GM12878 (cell line): ENCODE data around the gene MGST1. TPM values are rescaled to one million over a fixed set of nuclear protein-coding genes. Genes with fewer than 3 reads are reported as not detected.

Experiments used
- ATAC-seq: fragments of 200-7000 bp; cut with Tn5 transposase; 3 replicates; pipeline ENCODE4 v1.9.1; 2020; ENCODE audit warnings: mild to moderate bottlenecking, moderate library complexity
- BruUV-seq: library from RNA; stranded (reverse); fragments of 400-500 nt; replicated peaks from 2 replicates; lab custom pipeline; 2021; lab: Mats Ljungman, UMichigan
- CTCF ChIA-PET: fragments of 300-600 bp; sonication (Branson Sonifier 250); formaldehyde crosslinking; extraction: SDS; loops from one replicate; lab custom pipeline; 2021; ENCODE audit warnings: inconsistent platforms; lab: Yijun Ruan, JAX
- POLR2A ChIA-PET: fragments of 350-600 bp; formaldehyde crosslinking; extraction: SDS; loops from one replicate; lab custom pipeline; 2021; ENCODE audit warnings: inconsistent platforms; lab: Charles Lee
- RAD21 ChIA-PET: fragments of 300-600 bp; sonication (Branson Sonifier 250); formaldehyde crosslinking; loops from one replicate; lab custom pipeline; 2023; ENCODE audit warnings: antibody characterized with exemption; ENCODE audit not compliant: unreplicated experiment; lab: Charles Lee
- SMC1A ChIA-PET: fragments of 300-600 bp; sonication (Branson Sonifier 250); formaldehyde crosslinking; loops from one replicate; lab custom pipeline; 2023; ENCODE audit not compliant: unreplicated experiment, uncharacterized antibody; lab: Charles Lee
- DNase-seq: peaks from one replicate; pipeline ENCODE4 v3.0.0-alpha.2; 2011; ENCODE audit warnings: low read depth, low spot score
- FAIRE-seq: peaks from 3 replicates; lab custom pipeline; 2011; peaks lifted over from hg19 to GRCh38; lab: Jason Lieb, UNC
- H2AFZ ChIP-seq: 2 replicates; pipeline ENCODE4 v1.6.0; 2011; ENCODE audit warnings: low read depth, low read length, control low read depth; ENCODE audit not compliant: control insufficient read depth
- H3K27ac ChIP-seq: 2 replicates; pipeline ENCODE4 v1.5.1; 2011; ENCODE audit warnings: control low read depth; ENCODE audit not compliant: control insufficient read depth, insufficient read depth
- H3K27me3 ChIP-seq, 2 experiments: replicated peaks in 1 of 2; 2 replicates each; pipeline versions ENCODE4 v1.6.0 to v1.6.1; 2011; ENCODE audit warnings: low read length in 1 of 2; ENCODE audit not compliant: control insufficient read depth in 2 of 2, insufficient read depth in 2 of 2
- H3K36me3 ChIP-seq, 2 experiments: 2 replicates each; pipeline ENCODE4 v1.5.1; 2011; ENCODE audit warnings: low read length in 1 of 2; ENCODE audit not compliant: control insufficient read depth in 2 of 2, insufficient read depth in 2 of 2
- H3K4me1 ChIP-seq: 2 replicates; pipeline ENCODE4 v1.6.1; 2011; ENCODE audit warnings: mild to moderate bottlenecking, low read length, moderate library complexity, mixed read lengths; ENCODE audit not compliant: control insufficient read depth, insufficient read depth
- H3K4me2 ChIP-seq: 2 replicates; pipeline ENCODE4 v1.6.0; 2011; ENCODE audit warnings: control low read depth; ENCODE audit not compliant: control insufficient read depth, insufficient read depth
- H3K4me3 ChIP-seq: fragments of 200-600 bp; sonication (generic); 2 replicates; pipeline ENCODE4 v1.5.1; 2016
- H3K79me2 ChIP-seq: 2 replicates; pipeline ENCODE4 v1.6.0; 2011; ENCODE audit warnings: low read length; ENCODE audit not compliant: control insufficient read depth, insufficient read depth
- H3K9ac ChIP-seq: 2 replicates; pipeline ENCODE4 v1.8.0; 2011; ENCODE audit warnings: low read length, control low read depth, mixed read lengths; ENCODE audit not compliant: control insufficient read depth, insufficient read depth
- H3K9me3 ChIP-seq: replicated peaks from 3 replicates; pipeline ENCODE4 v1.5.1; 2011; ENCODE audit warnings: mild to moderate bottlenecking, low read length; ENCODE audit not compliant: control insufficient read depth, insufficient read depth
- H4K20me1 ChIP-seq: 2 replicates; pipeline ENCODE4 v1.6.0; 2011; ENCODE audit not compliant: control insufficient read depth, insufficient read depth
- ATF3 ChIP-seq: IDR thresholded peaks from 2 replicates; pipeline ENCODE4 v1.6.1; 2011; ENCODE audit warnings: low read depth, mild to moderate bottlenecking, low read length, moderate library complexity, borderline replicate concordance; ENCODE audit errors: extremely low read depth
- BCL11A ChIP-seq: IDR thresholded peaks from 2 replicates; pipeline ENCODE4 v1.6.1; 2011; ENCODE audit warnings: low read depth, low read length
- CEBPZ ChIP-seq: fragments of 150-350 bp; IDR thresholded peaks from 2 replicates; pipeline ENCODE4 v1.6.1; 2016; ENCODE audit warnings: low read depth, low read length
- HDAC2 ChIP-seq: fragments of 200-600 bp; sonication (generic); IDR thresholded peaks from 2 replicates; pipeline ENCODE4 v1.6.1; 2017
- HDAC6 ChIP-seq: fragments of 200-600 bp; sonication (generic); IDR thresholded peaks from one replicate; pipeline ENCODE4 v1.8.0; 2017; ENCODE audit warnings: antibody characterized with exemption; ENCODE audit not compliant: unreplicated experiment
- IRF3 ChIP-seq: fragments of 450-650 bp; IDR thresholded peaks from 2 replicates; pipeline ENCODE4 v1.6.1; 2014; ENCODE audit warnings: mild to moderate bottlenecking
- NBN ChIP-seq: fragments of 450-650 bp; IDR thresholded peaks from 2 replicates; pipeline ENCODE4 v1.6.1; 2016
- NFYB ChIP-seq: IDR thresholded peaks from 2 replicates; pipeline ENCODE4 v1.6.1; 2011; ENCODE audit warnings: low read depth, mild to moderate bottlenecking, low read length, improper control_type of control experiment, moderate library complexity; ENCODE audit not compliant: insufficient read depth
- PML ChIP-seq: IDR thresholded peaks from 2 replicates; pipeline ENCODE4 v1.6.1; 2012; ENCODE audit warnings: low read length, inconsistent platforms
- POU2F2 ChIP-seq: IDR thresholded peaks from 3 replicates; pipeline ENCODE4 v1.6.1; 2011; ENCODE audit warnings: low read depth, mild to moderate bottlenecking, low read length, borderline replicate concordance
- RELA ChIP-seq: fragments of 450-650 bp; IDR thresholded peaks from 2 replicates; pipeline ENCODE4 v1.8.0; 2014; ENCODE audit warnings: borderline replicate concordance; ENCODE audit not compliant: partially characterized antibody
- RFX5 ChIP-seq: IDR thresholded peaks from 2 replicates; pipeline ENCODE4 v1.6.1; 2011; ENCODE audit warnings: low read depth, low read length, improper control_type of control experiment
- SIX5 ChIP-seq: IDR thresholded peaks from 2 replicates; pipeline ENCODE4 v1.6.1; 2011; ENCODE audit warnings: mild to moderate bottlenecking, low read depth, low read length, moderate library complexity; ENCODE audit not compliant: severe bottlenecking
- STAT1 ChIP-seq: fragments of 450-650 bp; conservative IDR thresholded peaks from 2 replicates; pipeline ENCODE4 v1.6.1; 2014; ENCODE audit warnings: antibody characterized with exemption, mild to moderate bottlenecking
- TARDBP ChIP-seq: IDR thresholded peaks from 2 replicates; pipeline ENCODE4 v1.6.1; 2016; ENCODE audit warnings: borderline replicate concordance
- YY1 ChIP-seq: IDR thresholded peaks from 2 replicates; pipeline ENCODE4 v1.6.1; 2011; ENCODE audit warnings: low read depth, mild to moderate bottlenecking, low read length
- WGBS: methylation state at CpG from one replicate; pipeline ENCODE4 v1.1.6; 2016; ENCODE audit warnings: low lambda C conversion rate; ENCODE audit not compliant: insufficient replicate concordance, insufficient coverage; ENCODE audit errors: missing lambda C conversion rate; 5-methylcytosine and 5-hydroxymethylcytosine counted together
- in situ Hi-C: fragments of 300-500 bp; cut with MboI; formaldehyde crosslinking; loops from 9 replicates; pipeline ENCODE4 v1.14.3; 2018; ENCODE audit warnings: mixed read lengths
- intact Hi-C: fragments of 100-400 bp; cut with micrococcal nuclease; formaldehyde crosslinking; loops from one replicate; pipeline ENCODE4 v1.14.2; 2022; ENCODE audit not compliant: unreplicated experiment
- polyA plus RNA-seq, 11 experiments: library from polyadenylated mRNA; depleted of rRNA in 4 of 11; unstranded in 6 of 11; stranded (reverse) in 5 of 11; fragments of >200 nt; fragmentation: Nextera tagmentation in 4 of 11; fragmentation: Illumina TruSeq in 1 of 11; extraction: Ambion mirVana in 4 of 11; extraction: Trizol in 1 of 11; gene quantifications; 1 replicate in 1 of 11; 2 replicates in 10 of 11; pipeline versions ENCODE4 v1.2.1 to v1.2.3, GENCODE V29; 2011 to 2016; ENCODE audit warnings: inconsistent platforms in 2 of 11, missing spikeins in 2 of 11, low read depth in 1 of 11
- total RNA-seq, 4 experiments: library from RNA; depleted of rRNA in 3 of 4; stranded (reverse); fragments of >200 nt in 3 of 4; fragmentation: Illumina TruSeq in 1 of 4; extraction: Trizol in 1 of 4; gene quantifications; 2 replicates each; pipeline versions ENCODE4 v1.2.1 to v1.2.3, GENCODE V29; 2013 to 2021
- TF ChIP-seq, protein P1 (sequence below): fragments of 450-650 bp; IDR thresholded peaks from 2 replicates; pipeline ENCODE4 v1.6.1; 2016; ENCODE audit warnings: mild to moderate bottlenecking

The MGST1 gene
- total and polyA plus RNA-seq, 10 of the 15 experiments (the other 5 are each of a cell fraction or from before 2014, with no cell fraction given) = 22.5 to 237 (median 172) TPM

- no peak for TF ChIP-seq TARDBP
- TF ChIP-seq STAT1 = no peak
- TF ChIP-seq RFX5 = no peak
- no peak for TF ChIP-seq PML
- TF ChIP-seq, all 136 proteins: peak for 0
These were observed 24.4 kb upstream of the MGST1 start (continued) for GRCh38 chr12:16323010-16323409.

DNA sequence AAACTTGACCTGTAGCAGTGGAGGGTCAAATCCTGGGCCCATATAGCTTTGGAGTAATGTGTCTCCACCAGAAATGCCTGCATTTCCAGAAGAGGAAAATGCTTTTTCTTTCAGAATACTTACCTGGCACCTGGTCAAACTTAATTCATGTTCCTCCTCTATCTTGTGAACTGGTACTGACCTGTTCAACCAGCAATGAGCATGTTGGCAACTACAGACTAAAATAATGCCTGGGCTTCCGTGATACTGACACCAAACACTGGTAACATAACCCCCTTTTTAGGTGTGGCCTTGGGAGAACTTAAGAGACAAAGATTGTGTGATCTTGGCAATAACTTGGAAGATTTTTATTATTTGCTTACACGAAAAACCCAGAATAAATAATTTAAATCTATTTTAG lies 23.8 kb upstream of the MGST1 start:
- Histone ChIP-seq H3K4me1 (no peaks in the 10 kb centered on the region), H3K9me3 (no peaks in the 10 kb centered on the region; the same call in 2 of the 3 replicates)
- TF ChIP-seq CEBPZ (no peak), BCL11A (no peak), HDAC2 (no peak), ATF3 (no peak), RELA (no peak), YY1 (no peak), POU2F2 (no peak), HDAC6 (no peak), NFYB (no peak), NBN (no peak), SIX5 (no peak), IRF3 (no peak)
- TF ChIP-seq, protein P1, sequence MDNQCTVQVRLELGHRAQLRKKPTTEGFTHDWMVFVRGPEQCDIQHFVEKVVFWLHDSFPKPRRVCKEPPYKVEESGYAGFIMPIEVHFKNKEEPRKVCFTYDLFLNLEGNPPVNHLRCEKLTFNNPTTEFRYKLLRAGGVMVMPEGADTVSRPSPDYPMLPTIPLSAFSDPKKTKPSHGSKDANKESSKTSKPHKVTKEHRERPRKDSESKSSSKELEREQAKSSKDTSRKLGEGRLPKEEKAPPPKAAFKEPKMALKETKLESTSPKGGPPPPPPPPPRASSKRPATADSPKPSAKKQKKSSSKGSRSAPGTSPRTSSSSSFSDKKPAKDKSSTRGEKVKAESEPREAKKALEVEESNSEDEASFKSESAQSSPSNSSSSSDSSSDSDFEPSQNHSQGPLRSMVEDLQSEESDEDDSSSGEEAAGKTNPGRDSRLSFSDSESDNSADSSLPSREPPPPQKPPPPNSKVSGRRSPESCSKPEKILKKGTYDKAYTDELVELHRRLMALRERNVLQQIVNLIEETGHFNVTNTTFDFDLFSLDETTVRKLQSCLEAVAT = no peak
- TF ChIP-seq, all 136 proteins: peak for 0
- ChIA-PET CTCF (no interaction called here), RAD21 (no interaction called here), POLR2A (no interaction called here), SMC1A (no interaction called here)
- no peak for FAIRE-seq
- Histone ChIP-seq H3K9ac (no peak overlapping the region), H2AFZ (no peak overlapping the region), H3K27ac (no peak overlapping the region), H3K36me3 (no peaks in the 10 kb centered on the region), H3K4me2 (no peak overlapping the region), H3K4me3 (no peak overlapping the region), H3K79me2 (no peaks in the 10 kb centered on the region), H3K27me3 (no peaks in the 10 kb centered on the region), H4K20me1 (no peaks in the 10 kb centered on the region)
- ATAC-seq = no peak
- in situ Hi-C loops (no loop called here), intact Hi-C loops (no loop called here)
- no TSS peak for BruUV-seq
- 15% methylated on average over 2 of the region's 2 CpGs for WGBS
- DNase-seq = no peak
